Measurements from ENCODE around the gene ATP8B3.

ATP8B3 gene

GRCh38 chr19:1739960-1740629 lies 72.0 kb downstream of the ATP8B3 start:
- H3K4me3 ChIP-seq (ENCODE audit: control insufficient read depth, low read depth, low read length), result no peak overlapping the region
- TF ChIP-seq CTCF (IDR thresholded peaks at IDR 0.05; ENCODE audit: control insufficient read depth, insufficient read depth, low read depth, low read length, missing control alignments), result no peak
- DNase-seq (ENCODE audit: low read depth), result no peak

- no peak for DNase-seq (ENCODE audit: low read depth)
- TF ChIP-seq CTCF (IDR thresholded peaks at IDR 0.05; ENCODE audit: control insufficient read depth, insufficient read depth, low read depth, low read length, missing control alignments), result no peak
- H3K4me3 ChIP-seq (ENCODE audit: control insufficient read depth, low read depth, low read length), result no peak overlapping the region
These were observed 75.1 kb downstream of the ATP8B3 start for GRCh38 chr19:1736927-1737326.

GRCh38 chr19:1736280-1736679 lies 75.8 kb downstream of the ATP8B3 start:
- no peak for DNase-seq (ENCODE audit: low read depth)
- no peak for TF ChIP-seq CTCF (IDR thresholded peaks at IDR 0.05; ENCODE audit: control insufficient read depth, insufficient read depth, low read depth, low read length, missing control alignments)
- no peak overlapping the region for H3K4me3 ChIP-seq (ENCODE audit: control insufficient read depth, low read depth, low read length)

- DNase-seq (ENCODE audit: low read depth), result no peak
- no peak for TF ChIP-seq CTCF (IDR thresholded peaks at IDR 0.05; ENCODE audit: control insufficient read depth, insufficient read depth, low read depth, low read length, missing control alignments)
- no peak overlapping the region for H3K4me3 ChIP-seq (ENCODE audit: control insufficient read depth, low read depth, low read length)
These were observed 77.6 kb downstream of the ATP8B3 start for GRCh38 chr19:1734321-1734966.
